Endothelial cell of umbilical vein (primary cell): ENCODE data around the gene SULT2B1. TPM values are rescaled to one million over a fixed set of nuclear protein-coding genes. Genes with fewer than 3 reads are reported as not detected.

ENCODE experiments used
- BruUV-seq: library from RNA; stranded (reverse); fragments of 400-500 nt; replicated peaks from 2 replicates; lab custom pipeline; 2021; lab: Mats Ljungman, UMichigan
- CTCF ChIA-PET: fragments of 300-600, 350-600 bp; sonication (Branson Sonifier 250); formaldehyde crosslinking; loops from one replicate; lab custom pipeline; 2021; ENCODE audit warnings: antibody characterized with exemption, inconsistent platforms; lab: Charles Lee
- POLR2A ChIA-PET: fragments of 300-600, 350-600 bp; sonication (Branson Sonifier 250); formaldehyde crosslinking; loops from one replicate; lab custom pipeline; 2021; ENCODE audit warnings: antibody characterized with exemption, inconsistent platforms; lab: Charles Lee
- DNase-seq: peaks from one replicate; pipeline ENCODE4 v3.0.0-alpha.2; 2011; ENCODE audit warnings: low read depth, low spot score
- FAIRE-seq: peaks from 2 replicates; lab custom pipeline; 2011; peaks lifted over from hg19 to GRCh38; lab: Jason Lieb, UNC
- H2AFZ ChIP-seq: 2 replicates; pipeline ENCODE4 v1.6.0; 2012; ENCODE audit warnings: low read depth, low read length, control low read depth, inconsistent platforms
- H3K27ac ChIP-seq: 2 replicates; pipeline ENCODE4 v1.5.1; 2011; ENCODE audit warnings: low read depth, mild to moderate bottlenecking, control low read depth, low read length, moderate library complexity; ENCODE audit not compliant: insufficient read depth
- H3K27me3 ChIP-seq, 2 experiments: 2 replicates each; pipeline versions ENCODE4 v1.6.0 to v1.6.1; 2011; ENCODE audit warnings: low read length in 2 of 2, mixed read lengths in 1 of 2; ENCODE audit not compliant: control insufficient read depth in 2 of 2, insufficient read depth in 2 of 2
- H3K36me3 ChIP-seq, 2 experiments: 2 replicates in 1 of 2; 3 replicates in 1 of 2; pipeline ENCODE4 v1.5.1; 2011; ENCODE audit warnings: low read length in 2 of 2, mild to moderate bottlenecking in 1 of 2, moderate library complexity in 1 of 2; ENCODE audit not compliant: control insufficient read depth in 2 of 2, insufficient read depth in 2 of 2; ENCODE audit errors: extremely low read depth in 1 of 2
- H3K4me1 ChIP-seq: 3 replicates; pipeline ENCODE4 v1.5.1; 2011; ENCODE audit warnings: mild to moderate bottlenecking, low read length; ENCODE audit not compliant: control insufficient read depth, insufficient read depth; ENCODE audit errors: extremely low read depth
- H3K4me2 ChIP-seq: 2 replicates; pipeline ENCODE4 v1.6.1; 2011; ENCODE audit warnings: low read length, control low read depth, mixed read lengths; ENCODE audit not compliant: insufficient read depth
- H3K4me3 ChIP-seq, 3 experiments: fragments of 200-600 bp in 1 of 3; sonication (generic), shearing (Covaris generic) in 1 of 3; replicated peaks in 1 of 3; 2 replicates each; pipeline ENCODE4 v1.5.1; 2011 to 2016; ENCODE audit warnings: control low read depth in 3 of 3, low read length in 3 of 3, mild to moderate bottlenecking in 2 of 3, inconsistent platforms in 1 of 3, low read depth in 1 of 3, moderate library complexity in 1 of 3; ENCODE audit not compliant: insufficient read depth in 1 of 3
- H3K79me2 ChIP-seq: 2 replicates; pipeline ENCODE4 v1.6.0; 2012; ENCODE audit warnings: low read length, inconsistent platforms; ENCODE audit not compliant: control insufficient read depth, insufficient read depth
- H3K9ac ChIP-seq: replicated peaks from 2 replicates; pipeline ENCODE3; 2011; ENCODE audit warnings: low read length, control low read depth; ENCODE audit not compliant: insufficient read depth; ENCODE audit errors: extremely low read depth
- H3K9me1 ChIP-seq: replicated peaks from 3 replicates; pipeline ENCODE4 v1.6.0; 2011; ENCODE audit warnings: mild to moderate bottlenecking, low read length; ENCODE audit not compliant: control insufficient read depth, insufficient read depth; ENCODE audit errors: extremely low read depth
- H3K9me3 ChIP-seq: replicated peaks from 2 replicates; pipeline ENCODE4 v1.5.1; 2012; ENCODE audit warnings: low read length, inconsistent platforms; ENCODE audit not compliant: control insufficient read depth, insufficient read depth
- H4K20me1 ChIP-seq: replicated peaks from 2 replicates; pipeline ENCODE3; 2011; ENCODE audit warnings: mild to moderate bottlenecking, low read length; ENCODE audit not compliant: control insufficient read depth, insufficient read depth; ENCODE audit errors: extremely low read depth
- EZH2 ChIP-seq: IDR thresholded peaks from 2 replicates; pipeline ENCODE4 v1.6.1; 2012; ENCODE audit warnings: borderline replicate concordance, low read depth, mild to moderate bottlenecking, moderate library complexity, low read length, inconsistent platforms; ENCODE audit not compliant: severe bottlenecking
- FOS ChIP-seq: IDR thresholded peaks from 2 replicates; pipeline ENCODE4 v1.6.1; 2011; ENCODE audit warnings: mild to moderate bottlenecking, low read length, moderate library complexity, borderline replicate concordance; ENCODE audit not compliant: insufficient read depth
- GATA2 ChIP-seq: IDR thresholded peaks from 2 replicates; pipeline ENCODE4 v1.7.0; 2011; ENCODE audit warnings: low read depth, mild to moderate bottlenecking, moderate library complexity, mixed read lengths, low read length; ENCODE audit not compliant: insufficient read length, insufficient read depth
- JUN ChIP-seq: IDR thresholded peaks from 2 replicates; pipeline ENCODE4 v1.6.1; 2011; ENCODE audit warnings: borderline replicate concordance, low read depth; ENCODE audit not compliant: insufficient read length, insufficient read depth
- MYC ChIP-seq: IDR thresholded peaks from one replicate; pipeline ENCODE4 v1.6.1; 2011; ENCODE audit warnings: mild to moderate bottlenecking, low read depth, low read length
- POLR2A ChIP-seq: IDR thresholded peaks from 2 replicates; pipeline ENCODE4 v1.6.1; 2012; ENCODE audit warnings: low read depth, mild to moderate bottlenecking, control low read depth, low read length
- POLR2AphosphoS5 ChIP-seq: IDR thresholded peaks from 2 replicates; pipeline ENCODE4 v1.6.1; 2012; ENCODE audit warnings: low read depth, mild to moderate bottlenecking, control low read depth, low read length, moderate library complexity; ENCODE audit not compliant: insufficient read depth
- dilution Hi-C: fragments of 300-500 bp; cut with MboI; formaldehyde crosslinking; loops from one replicate; pipeline ENCODE4 v1.15.0; 2019; ENCODE audit warnings: low sequenced_read_pairs; ENCODE audit not compliant: extremely low pct_ligation_motif_present
- intact Hi-C: fragments of 100-400 bp; cut with micrococcal nuclease; formaldehyde crosslinking; loops from one replicate; pipeline ENCODE4 v1.10.0; 2022
- polyA plus RNA-seq, 4 experiments: library from polyadenylated mRNA; depleted of rRNA in 3 of 4; stranded (reverse) in 3 of 4; unstranded in 1 of 4; fragments of >200 nt; gene quantifications; 2 replicates each; pipeline versions ENCODE4 v1.2.1 to v1.2.3, GENCODE V29; 2011 to 2012; ENCODE audit warnings: missing spikeins in 1 of 4
- total RNA-seq: library from RNA; stranded (reverse); gene quantifications from 2 replicates; pipeline ENCODE4 v1.2.3, GENCODE V29; 2021
- TF ChIP-seq, protein P1 (sequence below), 2 donors: IDR thresholded peaks; 1 replicate in 1 of 2; 2 replicates in 1 of 2; pipeline ENCODE4 v1.5.1; 2011; ENCODE audit warnings: low read length in 2 of 2, mild to moderate bottlenecking in 2 of 2, moderate library complexity in 2 of 2, control low read depth in 1 of 2, inconsistent platforms in 1 of 2, low read depth in 1 of 2; ENCODE audit not compliant: insufficient read depth in 1 of 2; ENCODE audit errors: extremely low read depth in 1 of 2
- TF ChIP-seq, protein P2 (sequence below): IDR thresholded peaks from 2 replicates; pipeline ENCODE4 v1.6.1; 2011; ENCODE audit not compliant: insufficient read depth, insufficient read length

SULT2B1 gene
- total and polyA plus RNA-seq, 2 donors (not counting 3 experiments of a cell fraction or from before 2014, with no cell fraction given) = not detected

DNA sequence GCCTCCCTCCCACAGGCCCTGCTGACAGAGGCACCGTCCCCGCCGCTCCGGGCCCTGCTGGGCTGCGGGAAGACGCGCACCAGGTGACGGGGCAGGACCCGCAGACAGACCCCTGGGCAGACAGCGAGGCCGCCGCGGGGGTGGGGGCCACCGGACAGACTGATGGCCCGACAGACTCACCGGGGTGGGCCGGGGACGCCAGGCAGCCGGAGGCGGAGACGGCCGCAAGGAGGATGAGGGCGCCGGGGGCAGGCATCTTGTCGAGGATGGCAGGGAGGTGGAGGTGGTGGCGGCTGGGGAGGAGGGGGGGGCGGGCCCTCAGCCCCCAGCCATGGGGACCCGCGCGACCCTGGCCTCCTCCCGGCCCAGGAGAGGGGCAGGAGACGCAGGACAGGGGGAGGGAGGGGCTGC is 40.6 kb upstream of the SULT2B1 start:
- no peaks in the 10 kb centered on the region for H3K9me3 ChIP-seq
- POLR2A ChIA-PET = no interaction called here

More for the DNA sequence above, 40.6 kb upstream of the SULT2B1 start:
- Histone ChIP-seq H3K27me3 (peaks cover 12 to 14% of the 10 kb centered on the region in 2 experiments), H2AFZ (no peak overlapping the region), H3K4me2 (no peak overlapping the region), H3K36me3 (no peaks in the 10 kb centered on the region), H3K4me1 (no peaks in the 10 kb centered on the region), H3K9me1 (no peaks in the 10 kb centered on the region), H3K79me2 (no peaks in the 10 kb centered on the region), H3K27ac (no peak overlapping the region), H3K9ac (no peak overlapping the region), H3K4me3 (no peak overlapping the region), H4K20me1 (no peaks in the 10 kb centered on the region)
- FAIRE-seq = no peak
- TF ChIP-seq EZH2 (no peak), JUN (no peak), POLR2AphosphoS5 (no peak), MYC (no peak), POLR2A (no peak), FOS (no peak), GATA2 (no peak)
- TF ChIP-seq, protein P1, sequence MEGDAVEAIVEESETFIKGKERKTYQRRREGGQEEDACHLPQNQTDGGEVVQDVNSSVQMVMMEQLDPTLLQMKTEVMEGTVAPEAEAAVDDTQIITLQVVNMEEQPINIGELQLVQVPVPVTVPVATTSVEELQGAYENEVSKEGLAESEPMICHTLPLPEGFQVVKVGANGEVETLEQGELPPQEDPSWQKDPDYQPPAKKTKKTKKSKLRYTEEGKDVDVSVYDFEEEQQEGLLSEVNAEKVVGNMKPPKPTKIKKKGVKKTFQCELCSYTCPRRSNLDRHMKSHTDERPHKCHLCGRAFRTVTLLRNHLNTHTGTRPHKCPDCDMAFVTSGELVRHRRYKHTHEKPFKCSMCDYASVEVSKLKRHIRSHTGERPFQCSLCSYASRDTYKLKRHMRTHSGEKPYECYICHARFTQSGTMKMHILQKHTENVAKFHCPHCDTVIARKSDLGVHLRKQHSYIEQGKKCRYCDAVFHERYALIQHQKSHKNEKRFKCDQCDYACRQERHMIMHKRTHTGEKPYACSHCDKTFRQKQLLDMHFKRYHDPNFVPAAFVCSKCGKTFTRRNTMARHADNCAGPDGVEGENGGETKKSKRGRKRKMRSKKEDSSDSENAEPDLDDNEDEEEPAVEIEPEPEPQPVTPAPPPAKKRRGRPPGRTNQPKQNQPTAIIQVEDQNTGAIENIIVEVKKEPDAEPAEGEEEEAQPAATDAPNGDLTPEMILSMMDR (IDR thresholded peaks at IDR 0.05; ENCODE audit: extremely low read depth in 1 of 2, insufficient read depth in 1 of 2, low read depth in 1 of 2, low read length in 2 of 2) = no peak
- TF ChIP-seq, protein P2, sequence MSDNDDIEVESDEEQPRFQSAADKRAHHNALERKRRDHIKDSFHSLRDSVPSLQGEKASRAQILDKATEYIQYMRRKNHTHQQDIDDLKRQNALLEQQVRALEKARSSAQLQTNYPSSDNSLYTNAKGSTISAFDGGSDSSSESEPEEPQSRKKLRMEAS = no peak
- CTCF ChIA-PET = interaction anchor here (8.3 kb wide), 1 partner anchor 73 kb away, joined by 507 read pairs; no protein-coding TSS in a partner anchor
- DNase-seq = no peak
- no TSS peak for BruUV-seq
- intact Hi-C loops (no loop called here), dilution Hi-C loops (no loop called here)
